Activated CD8-positive, alpha-beta memory T cell treated with anti-CD3 and anti-CD28 coated beads for 36 hours (primary cell): Measurements from ENCODE around the gene MXRA7. TPM values are rescaled to one million over a fixed set of nuclear protein-coding genes. Genes with fewer than 3 reads are reported as not detected.
"Not testable (repeated sequence)": the region's sequence is repeated elsewhere in the genome, so short reads cannot be mapped to it uniquely, and the experiment has no call there.

Experiments used
- CTCF ChIA-PET: fragments of 350-600 bp; sonication (Branson Sonifier 250); formaldehyde crosslinking; loops from one replicate; lab custom pipeline; 2021; ENCODE audit warnings: antibody characterized with exemption; lab: Charles Lee
- POLR2A ChIA-PET: fragments of 350-600 bp; sonication (Branson Sonifier 250); formaldehyde crosslinking; loops from one replicate; lab custom pipeline; 2021; ENCODE audit warnings: antibody characterized with exemption; lab: Charles Lee
- total RNA-seq, 2 experiments: library from RNA; stranded (reverse); gene quantifications; one replicate each; pipeline ENCODE4 v1.2.3, GENCODE V29; 2021

The MXRA7 gene
- total RNA-seq, 2 experiments from 2014 or later, result 24.5 to 26.0 TPM

DNA sequence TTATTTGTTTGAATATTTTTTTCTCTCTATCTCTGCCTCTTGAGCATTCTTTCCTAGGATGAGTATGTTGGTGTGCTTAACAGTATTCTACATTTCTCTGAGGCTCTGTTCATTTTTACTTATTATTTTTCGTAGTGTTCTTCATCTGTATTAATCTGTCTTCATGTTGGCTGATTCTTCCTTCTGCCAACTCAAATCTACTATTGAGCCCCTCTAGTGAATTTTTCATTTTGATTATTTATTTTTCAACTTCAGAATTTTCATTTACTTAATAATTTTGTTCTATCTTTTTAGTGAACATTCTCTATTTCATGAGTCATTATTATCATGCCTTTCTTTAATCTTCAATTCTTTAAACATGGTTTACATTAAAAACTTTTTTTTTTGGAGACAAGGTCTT is 64.1 kb downstream of the MXRA7 start:
- POLR2A ChIA-PET, result no interaction called here
- CTCF ChIA-PET, result no interaction called here

DNA sequence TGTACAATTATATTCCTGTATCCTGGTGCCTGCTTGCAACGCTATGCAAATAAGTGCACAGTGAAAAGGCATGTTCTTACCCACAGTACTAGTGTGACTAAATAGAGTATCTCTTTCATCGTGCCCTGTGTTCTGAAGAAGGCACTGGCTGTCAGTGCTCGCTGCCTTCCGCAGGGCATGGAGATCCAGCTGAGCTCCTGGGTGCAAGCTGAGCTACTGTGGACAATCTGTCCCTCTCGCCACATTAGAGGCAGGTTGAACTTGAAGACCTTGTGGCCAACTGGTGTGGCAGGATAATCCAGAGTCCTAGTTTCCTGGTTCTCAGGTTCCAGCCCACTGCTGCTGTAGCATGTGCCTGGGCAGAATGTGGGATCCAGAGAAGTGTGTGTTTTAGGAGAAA is 65.3 kb downstream of the MXRA7 start:
- POLR2A ChIA-PET, result no interaction called here
- CTCF ChIA-PET, result no interaction called here

DNA sequence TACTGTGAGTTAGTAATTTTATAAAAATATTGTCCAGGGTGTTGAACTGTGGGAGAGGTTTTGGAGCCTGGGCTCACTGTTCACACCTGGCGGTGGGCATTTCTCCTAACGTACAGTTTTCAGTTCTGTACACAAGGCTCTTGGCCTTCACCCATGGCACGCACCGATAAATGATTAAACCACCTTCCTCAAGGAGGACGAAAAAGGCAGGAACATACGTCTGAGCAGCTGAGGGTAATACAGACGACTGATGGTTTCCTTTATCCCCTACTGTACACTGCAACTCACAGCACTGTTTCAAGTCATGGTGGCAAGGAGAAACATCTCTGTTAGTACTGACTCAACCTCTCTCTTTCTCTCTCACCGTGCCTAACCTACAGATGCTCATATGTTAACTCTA is 65.8 kb downstream of the MXRA7 start:
- ChIA-PET POLR2A (no interaction called here), CTCF (no interaction called here)

DNA sequence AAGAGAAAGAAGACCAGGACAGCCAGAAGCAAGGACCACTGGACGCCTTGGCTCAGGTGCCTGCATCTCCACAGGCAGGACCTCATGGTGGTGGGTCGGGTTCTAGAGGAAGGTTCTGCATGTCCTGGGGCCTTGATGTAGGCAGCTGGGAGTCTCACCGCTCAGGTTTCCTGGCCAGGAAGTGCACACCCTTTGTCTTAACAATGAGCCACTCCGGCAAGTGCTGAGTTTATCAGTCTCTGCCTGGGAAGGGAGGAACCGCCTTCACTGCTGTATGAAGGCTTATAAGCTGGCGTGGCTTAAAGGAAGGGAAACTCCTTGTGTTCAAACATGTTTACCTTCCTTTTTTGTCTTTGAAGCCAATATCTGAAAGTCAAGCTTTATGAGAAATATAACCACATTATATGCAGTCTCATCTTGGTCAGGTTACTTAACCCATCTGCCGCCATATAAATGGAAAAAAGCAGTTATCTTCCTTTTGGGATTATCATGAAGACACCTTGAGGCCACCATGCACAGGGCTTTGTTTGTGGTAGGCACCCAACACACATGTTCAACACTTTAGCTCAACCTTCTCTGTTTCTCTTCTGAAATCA is 67.1 kb downstream of the MXRA7 start, which contains the start of gene ST6GALNAC1:
ST6GALNAC1 (minus strand) TSS at position 205 of the 596 bp plus-strand sequence; CDS start at position 86, 119 bp downstream.
- POLR2A ChIA-PET, result interaction anchor here (0.5 kb wide), 1 partner anchor 337 kb away, joined by 3 read pairs; no protein-coding TSS in a partner anchor
- CTCF ChIA-PET, result interaction anchor here (0.6 to 1.0 kb wide), 3 partner anchors 15 to 559 kb away, joined by 3 read pairs; no protein-coding TSS in a partner anchor

DNA sequence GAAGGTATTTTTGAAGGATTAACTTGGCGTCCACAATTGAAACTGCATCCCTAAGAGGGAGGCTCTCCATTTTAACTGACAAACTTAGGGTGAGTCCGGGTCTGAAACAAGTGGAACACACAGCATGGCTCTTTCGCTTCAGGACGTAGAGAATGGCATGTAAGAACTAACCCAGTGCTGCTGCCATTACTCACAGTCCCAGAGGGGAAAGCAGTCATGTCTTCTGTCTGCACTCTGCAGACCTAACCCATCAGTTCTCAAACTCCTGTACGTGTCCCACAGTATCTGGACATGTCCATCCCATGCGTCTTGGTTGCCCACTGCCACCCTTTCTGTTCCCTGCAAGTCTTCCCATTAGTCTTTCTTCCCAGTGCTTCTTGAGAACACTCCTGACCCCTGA is 67.8 kb downstream of the MXRA7 start:
- ChIA-PET POLR2A (no interaction called here), CTCF (no interaction called here)

DNA sequence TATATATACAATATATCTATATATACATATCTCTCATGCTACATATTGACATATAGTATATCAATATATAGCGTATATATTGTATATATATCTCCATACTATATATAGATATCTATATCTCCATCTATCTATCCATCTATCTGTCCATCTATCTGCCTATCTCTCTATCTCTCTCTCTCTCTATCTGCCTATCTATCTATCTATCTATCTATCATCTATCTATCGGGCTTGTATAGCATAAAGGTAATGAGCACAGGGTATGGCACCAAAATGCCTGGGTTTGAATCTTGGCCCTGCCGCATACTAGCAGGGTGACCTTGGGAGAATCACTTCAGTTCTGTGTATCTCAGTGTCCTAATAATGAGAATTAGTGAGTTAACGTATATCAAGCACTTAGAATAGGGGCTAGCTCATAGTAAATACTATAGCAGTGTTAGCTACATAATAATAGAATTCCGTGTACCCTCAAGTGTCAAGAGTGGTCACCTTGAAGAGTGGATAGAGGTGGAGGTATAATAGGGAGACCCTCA is 68.7 kb downstream of the MXRA7 start:
- ChIA-PET CTCF (no interaction called here), POLR2A (no interaction called here)

DNA sequence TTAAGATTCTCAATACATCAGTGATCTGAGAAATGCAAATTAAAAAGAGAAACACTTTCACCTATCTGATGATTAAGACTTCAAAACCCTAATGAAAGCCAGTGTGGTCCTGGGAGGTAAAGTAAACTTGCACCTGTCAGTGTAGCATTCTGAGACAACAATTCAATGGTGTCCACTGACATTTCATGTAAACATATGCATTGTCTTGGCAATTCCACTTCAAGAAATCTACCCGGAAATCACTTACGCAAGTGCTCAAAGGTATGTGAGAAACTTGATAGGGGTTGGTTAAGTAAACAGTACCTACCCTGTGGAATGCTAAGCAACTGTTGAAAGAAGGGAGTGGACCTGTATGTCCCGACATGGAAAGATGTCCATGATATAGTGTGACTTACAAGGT is 69.3 kb downstream of the MXRA7 start:
- CTCF ChIA-PET, result interaction anchor here (0.6 kb wide), 1 partner anchor 790 kb away, joined by 3 read pairs; no protein-coding TSS in a partner anchor
- POLR2A ChIA-PET, result no interaction called here

DNA sequence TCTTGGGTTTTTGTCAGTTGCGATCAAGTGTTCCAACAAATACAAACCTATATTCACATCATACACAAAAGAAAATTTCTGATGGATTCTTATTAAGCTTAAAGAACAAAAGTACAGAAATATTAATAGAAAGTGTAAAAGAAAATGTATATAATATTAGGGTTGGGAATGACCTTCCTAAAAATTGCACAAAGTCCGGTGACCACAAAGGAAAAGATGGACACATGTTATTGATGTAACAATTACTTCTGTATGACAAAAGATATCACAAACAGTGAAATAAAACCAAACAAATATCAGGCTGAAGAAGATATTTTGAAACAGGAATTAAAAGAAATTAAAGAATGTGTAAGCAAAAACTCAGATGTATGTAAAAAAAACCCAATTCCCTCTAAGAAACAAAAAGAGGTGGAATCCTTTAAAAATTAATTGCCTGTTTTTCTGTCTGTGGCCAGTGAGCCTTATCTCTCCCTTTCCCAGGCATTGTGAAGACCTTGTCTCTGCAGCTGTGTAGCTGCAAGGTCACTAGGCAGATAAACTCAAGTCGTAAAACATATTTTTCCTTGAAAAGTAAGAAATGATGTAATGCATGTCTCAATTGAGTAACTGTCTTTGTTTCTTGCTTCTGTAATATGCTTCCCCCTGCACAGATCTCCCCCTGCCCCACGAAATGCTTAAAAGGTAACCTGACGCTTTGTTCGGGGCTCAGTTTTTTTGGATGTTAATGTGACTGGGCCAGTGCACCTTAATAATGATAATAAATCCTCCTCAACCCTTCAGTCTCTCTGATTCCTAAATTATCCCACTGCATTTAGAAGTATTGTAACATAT is 70.0 kb downstream of the MXRA7 start:
- ChIA-PET CTCF (interaction anchor here (0.6 to 0.7 kb wide), 2 partner anchors 126 to 791 kb away, joined by 3 read pairs; no protein-coding TSS in a partner anchor), POLR2A (no interaction called here)

DNA sequence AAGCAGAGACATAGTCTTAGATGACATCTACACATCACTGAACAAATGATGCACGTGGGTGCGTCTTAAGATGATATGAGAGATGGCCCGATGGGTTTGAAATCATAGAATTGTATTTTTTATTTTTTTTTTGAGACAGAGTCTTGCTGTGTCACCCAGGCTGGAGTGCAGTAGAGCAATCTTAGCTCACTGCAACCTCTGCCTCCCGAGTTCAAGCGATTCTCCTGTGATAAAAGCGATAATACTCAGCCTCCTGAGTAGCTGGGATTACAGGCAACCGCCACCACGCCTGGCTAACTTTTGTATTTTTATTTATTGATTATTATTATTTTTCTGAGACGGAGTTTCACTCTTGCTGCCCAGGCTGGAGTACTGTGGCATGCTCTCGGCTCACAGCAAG is 72.5 kb downstream of the MXRA7 start:
- ChIA-PET POLR2A (no interaction called here), CTCF (interaction anchor here (1.6 kb wide), 1 partner anchor 62 kb away, joined by 3 read pairs; no protein-coding TSS in a partner anchor)

DNA sequence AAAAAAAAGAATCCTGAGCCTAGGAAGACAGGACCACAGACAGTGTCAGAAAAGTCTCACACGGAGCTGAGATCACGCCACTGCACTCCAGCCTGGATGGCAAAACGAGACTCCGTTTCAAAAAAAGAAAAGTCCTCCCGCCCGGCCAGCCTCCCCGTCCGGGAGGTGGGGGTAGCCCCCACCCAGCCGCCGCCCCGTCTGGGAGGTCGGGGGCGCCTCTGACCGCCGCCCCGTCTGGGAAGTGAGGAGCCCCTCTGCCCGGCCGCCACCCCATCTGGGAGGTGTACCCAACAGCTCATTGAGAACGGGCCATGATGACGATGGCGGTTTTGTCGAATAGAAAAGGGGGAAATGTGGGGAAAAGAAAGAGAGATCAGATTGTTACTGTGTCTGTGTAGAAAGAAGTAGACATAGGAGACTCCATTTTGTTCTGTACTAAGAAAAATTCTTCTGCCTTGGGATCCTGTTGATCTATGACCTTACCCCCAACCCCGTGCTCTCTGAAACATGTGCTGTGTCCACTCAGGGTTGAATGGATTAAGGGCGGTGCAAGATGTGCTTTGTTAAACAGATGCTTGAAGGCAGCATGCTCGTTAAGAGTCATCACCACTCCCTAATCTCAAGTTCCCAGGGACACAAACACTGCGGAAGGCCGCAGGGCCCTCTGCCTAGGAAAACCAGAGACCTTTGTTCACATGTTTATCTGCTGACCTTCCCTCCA is 74.1 kb downstream of the MXRA7 start:
- POLR2A ChIA-PET, CTCF ChIA-PET: not testable (repeated sequence)

DNA sequence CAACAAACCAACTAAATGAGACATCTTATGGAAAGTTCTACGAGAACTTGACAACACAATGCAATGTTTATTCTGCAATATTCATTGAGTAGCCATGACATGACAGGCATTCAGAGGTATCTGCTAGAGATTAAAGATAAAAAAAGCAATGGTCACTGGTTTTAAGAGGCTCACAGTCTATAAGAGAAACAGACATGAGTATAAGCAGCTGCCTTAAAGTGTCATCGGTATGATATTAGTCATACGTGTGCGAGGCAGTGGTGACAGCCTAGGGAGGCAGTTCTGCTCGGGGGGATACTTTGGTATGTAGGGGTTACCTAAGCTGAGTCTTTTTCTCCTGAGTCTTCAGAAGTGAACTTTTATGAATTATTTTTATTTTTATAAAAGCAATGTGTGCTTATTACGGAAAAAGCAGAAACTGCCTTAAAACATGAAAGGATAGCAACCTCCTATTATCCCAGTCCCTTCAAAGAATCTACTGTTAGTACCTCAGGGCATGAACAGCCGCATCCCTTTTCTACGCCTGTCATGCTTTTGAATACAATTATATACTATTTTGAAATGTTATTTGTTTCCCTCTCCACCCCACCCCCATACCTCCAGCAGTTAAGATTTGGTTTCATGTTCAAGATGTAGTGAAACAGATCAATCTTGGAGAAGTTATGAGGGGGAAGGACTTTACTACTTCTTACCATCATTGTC is 75.0 kb downstream of the MXRA7 start:
- POLR2A ChIA-PET, result no interaction called here
- CTCF ChIA-PET, result no interaction called here

DNA sequence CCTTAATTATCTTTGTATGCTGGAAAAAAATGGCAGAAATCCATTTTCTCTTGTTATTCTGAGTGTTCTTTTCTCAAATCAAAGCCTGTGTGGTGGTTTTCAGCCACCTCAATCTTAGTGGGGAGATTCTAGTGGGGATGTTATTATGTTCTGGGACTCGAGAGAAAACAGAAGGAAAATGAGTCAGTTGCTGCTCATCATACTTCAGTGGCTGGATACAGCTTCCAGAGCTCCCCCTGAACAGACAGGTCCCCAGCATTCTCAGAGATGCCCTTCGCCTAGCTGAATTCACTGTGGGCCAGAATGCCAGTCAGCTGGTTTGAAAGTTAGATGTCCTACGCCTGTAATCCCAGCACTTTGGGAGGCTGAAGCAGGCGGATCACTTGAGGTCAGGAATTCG is 75.7 kb downstream of the MXRA7 start:
- ChIA-PET CTCF (interaction anchor here (0.6 kb wide), 1 partner anchor 46 kb away, joined by 3 read pairs; no protein-coding TSS in a partner anchor), POLR2A (interaction anchor here (0.7 kb wide), 1 partner anchor 1002 kb away, joined by 3 read pairs; no protein-coding TSS in a partner anchor)

DNA sequence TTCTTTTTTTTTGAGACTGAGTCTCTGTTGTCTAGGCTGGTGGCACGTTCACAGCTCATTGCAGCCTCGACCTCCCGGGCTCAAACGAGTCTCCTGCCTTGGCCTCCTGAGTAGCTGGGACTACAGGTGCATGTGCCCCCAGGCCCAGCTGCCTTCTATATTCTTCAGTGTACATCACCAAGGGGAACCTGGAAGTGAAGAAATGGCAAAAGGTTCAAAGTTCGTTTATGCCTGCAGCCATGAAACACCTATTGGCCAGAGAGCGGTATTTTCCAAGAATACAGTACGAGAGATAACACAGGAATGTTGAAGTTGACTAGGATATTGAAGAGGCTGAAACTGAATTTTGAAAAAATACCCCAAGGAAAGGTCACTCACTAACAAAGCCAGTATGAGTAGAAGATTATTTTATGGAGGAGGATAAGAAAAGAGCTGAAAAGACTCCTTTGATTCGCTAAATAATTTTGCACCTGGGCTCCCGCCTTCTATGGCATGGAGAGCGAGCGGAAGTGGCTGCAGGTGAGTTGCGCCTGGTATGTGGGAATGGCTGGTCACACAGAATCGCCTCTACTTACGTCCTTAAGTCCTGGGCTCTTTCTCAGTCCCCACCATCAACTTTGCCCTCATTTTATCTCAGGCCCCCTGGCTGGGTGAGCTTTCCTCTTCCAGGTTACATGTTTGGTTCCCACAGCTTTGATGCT is 77.0 kb downstream of the MXRA7 start:
- POLR2A ChIA-PET, result no interaction called here

DNA sequence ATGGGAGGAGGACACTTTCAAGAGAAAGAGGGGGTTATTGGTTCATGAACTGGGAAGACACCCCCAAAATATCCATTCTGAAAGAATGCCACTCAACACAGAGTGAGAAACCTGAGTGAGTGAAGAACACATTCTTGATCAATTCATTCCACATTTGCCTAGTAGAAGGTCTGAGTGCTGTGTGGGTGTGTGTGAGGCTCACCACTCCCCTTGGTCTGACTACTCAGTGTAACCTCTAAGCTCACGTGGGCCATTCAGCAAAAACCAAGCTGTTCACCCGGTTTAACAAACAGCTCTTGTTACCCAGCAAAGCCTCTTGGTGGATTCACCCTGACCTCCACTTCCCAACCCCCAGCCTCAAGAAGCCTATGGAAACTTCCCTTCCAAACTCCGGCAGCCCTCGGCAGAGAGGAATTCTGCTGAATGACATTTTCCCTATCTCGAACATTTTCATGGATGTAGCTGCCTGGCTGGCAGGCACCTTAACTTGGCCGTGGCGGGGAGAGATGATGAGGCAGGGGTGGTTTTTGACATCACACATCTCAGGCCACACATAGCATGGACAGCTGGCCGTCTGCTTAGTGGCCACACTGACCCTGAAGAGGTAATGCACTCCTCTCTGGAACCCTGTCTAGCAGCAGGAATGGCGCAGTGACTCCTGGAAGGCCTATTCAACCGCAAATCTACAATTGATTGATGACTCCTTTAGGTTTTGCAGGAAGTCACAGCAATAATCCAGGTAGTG is 78.8 kb downstream of the MXRA7 start:
- CTCF ChIA-PET, result no interaction called here
- POLR2A ChIA-PET, result no interaction called here

More for the DNA sequence above, 77.0 kb downstream of the MXRA7 start:
- CTCF ChIA-PET, result no interaction called here

DNA sequence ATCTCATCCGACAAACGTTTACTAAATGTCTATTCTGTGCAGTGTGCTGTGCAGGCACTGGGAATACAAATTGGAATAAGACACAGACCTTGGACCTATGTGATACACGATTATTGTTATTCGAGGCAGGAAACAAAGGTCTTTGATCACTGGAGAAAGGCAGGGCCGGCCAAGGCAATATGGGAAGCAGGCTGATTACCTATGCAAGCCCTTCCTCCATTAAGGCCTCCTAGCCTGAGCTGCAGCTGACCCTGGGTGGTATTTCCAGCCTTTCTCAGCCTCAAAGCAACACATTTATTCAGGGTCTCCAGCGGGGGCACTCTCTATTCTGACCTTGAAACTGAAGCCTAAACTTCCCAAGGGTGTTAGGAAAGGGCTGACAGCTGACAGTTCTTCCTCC is 80.6 kb downstream of the MXRA7 start:
- ChIA-PET POLR2A (no interaction called here), CTCF (interaction anchor here (2.0 kb wide), 1 partner anchor 107 kb away, joined by 4 read pairs; no protein-coding TSS in a partner anchor)
